Measurements from ENCODE around the gene SPSB4.
"Not testable (repeated sequence)": the region's sequence is repeated elsewhere in the genome, so short reads cannot be mapped to it uniquely, and the experiment has no call there.

Gene SPSB4

DNA sequence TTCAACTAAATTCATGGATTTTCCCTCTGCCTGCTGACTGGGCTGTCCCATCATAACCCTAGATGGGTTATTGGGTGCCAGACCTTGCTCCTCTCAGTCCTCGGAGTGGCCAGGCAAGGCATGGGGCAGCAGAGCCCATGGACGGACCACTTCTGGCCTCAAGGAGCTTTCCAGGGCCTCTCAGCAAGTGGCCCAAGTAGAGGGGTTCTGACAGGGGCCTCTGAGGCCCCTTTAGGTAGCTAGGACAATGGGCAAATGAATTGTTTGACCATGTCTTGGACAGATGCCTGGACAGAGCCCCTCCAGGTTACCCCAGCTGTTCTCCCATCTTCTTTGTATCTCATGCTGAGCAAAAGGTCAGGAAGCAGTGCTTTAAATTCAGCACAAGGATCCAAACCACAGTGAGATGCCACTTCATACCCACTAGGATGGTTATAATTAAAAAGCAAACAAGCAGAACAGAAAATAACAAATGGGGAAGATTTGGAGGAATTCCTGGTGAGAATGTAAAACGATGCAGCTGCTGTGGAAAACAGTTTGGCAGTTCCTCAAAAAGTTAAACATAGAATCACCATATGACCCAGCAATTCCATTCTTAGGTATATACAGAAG, 61.6 kb downstream of the SPSB4 start:
- TF ChIP-seq, protein P1, sequence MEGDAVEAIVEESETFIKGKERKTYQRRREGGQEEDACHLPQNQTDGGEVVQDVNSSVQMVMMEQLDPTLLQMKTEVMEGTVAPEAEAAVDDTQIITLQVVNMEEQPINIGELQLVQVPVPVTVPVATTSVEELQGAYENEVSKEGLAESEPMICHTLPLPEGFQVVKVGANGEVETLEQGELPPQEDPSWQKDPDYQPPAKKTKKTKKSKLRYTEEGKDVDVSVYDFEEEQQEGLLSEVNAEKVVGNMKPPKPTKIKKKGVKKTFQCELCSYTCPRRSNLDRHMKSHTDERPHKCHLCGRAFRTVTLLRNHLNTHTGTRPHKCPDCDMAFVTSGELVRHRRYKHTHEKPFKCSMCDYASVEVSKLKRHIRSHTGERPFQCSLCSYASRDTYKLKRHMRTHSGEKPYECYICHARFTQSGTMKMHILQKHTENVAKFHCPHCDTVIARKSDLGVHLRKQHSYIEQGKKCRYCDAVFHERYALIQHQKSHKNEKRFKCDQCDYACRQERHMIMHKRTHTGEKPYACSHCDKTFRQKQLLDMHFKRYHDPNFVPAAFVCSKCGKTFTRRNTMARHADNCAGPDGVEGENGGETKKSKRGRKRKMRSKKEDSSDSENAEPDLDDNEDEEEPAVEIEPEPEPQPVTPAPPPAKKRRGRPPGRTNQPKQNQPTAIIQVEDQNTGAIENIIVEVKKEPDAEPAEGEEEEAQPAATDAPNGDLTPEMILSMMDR (IDR thresholded peaks at IDR 0.05; ENCODE audit: extremely low read depth, insufficient read depth, missing control alignments): no peak
- DNase-seq (ENCODE audit: low spot score): no peak
- in situ Hi-C loops (cut with MboI; ENCODE audit: low pct_unique_long_range_greater_than_20kb, low sequenced_read_pairs, unreplicated experiment): no loop called here

DNA sequence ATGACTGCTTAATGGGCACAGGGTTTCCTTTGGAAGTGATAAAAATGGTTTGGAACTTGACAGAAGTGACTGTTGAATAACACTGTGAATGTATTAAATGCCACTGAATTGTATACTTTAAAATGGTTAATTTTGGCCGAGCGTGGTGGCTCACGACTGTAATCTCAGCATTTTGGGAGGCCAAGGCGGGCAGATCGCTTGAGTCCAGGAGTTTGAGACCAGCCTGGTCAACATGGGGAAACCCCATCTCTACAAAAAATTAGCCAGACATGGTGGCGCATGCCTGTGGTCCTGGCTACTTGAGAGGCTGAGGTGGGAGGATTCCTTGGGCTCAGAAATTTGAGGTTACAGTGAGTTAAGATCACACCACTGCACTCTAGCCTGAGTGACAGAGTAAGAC, 62.5 kb downstream of the SPSB4 start:
- in situ Hi-C loops (cut with MboI; ENCODE audit: low pct_unique_long_range_greater_than_20kb, low sequenced_read_pairs, unreplicated experiment); DNase-seq (ENCODE audit: low spot score): not testable (repeated sequence)

GRCh38 chr3:141114179-141114745, 63.1 kb downstream of the SPSB4 start:
- in situ Hi-C loops (cut with MboI; ENCODE audit: low pct_unique_long_range_greater_than_20kb, low sequenced_read_pairs, unreplicated experiment): no loop called here
- DNase-seq (ENCODE audit: low spot score): no peak
- TF ChIP-seq, protein P1 (IDR thresholded peaks at IDR 0.05; ENCODE audit: extremely low read depth, insufficient read depth, missing control alignments): no peak

- no peak for DNase-seq (ENCODE audit: low spot score)
- in situ Hi-C loops (cut with MboI; ENCODE audit: low pct_unique_long_range_greater_than_20kb, low sequenced_read_pairs, unreplicated experiment): no loop called here
- TF ChIP-seq, protein P1 (IDR thresholded peaks at IDR 0.05; ENCODE audit: extremely low read depth, insufficient read depth, missing control alignments): no peak
Measured at GRCh38 chr3:141114816-141115460, 63.8 kb downstream of the SPSB4 start.

DNA sequence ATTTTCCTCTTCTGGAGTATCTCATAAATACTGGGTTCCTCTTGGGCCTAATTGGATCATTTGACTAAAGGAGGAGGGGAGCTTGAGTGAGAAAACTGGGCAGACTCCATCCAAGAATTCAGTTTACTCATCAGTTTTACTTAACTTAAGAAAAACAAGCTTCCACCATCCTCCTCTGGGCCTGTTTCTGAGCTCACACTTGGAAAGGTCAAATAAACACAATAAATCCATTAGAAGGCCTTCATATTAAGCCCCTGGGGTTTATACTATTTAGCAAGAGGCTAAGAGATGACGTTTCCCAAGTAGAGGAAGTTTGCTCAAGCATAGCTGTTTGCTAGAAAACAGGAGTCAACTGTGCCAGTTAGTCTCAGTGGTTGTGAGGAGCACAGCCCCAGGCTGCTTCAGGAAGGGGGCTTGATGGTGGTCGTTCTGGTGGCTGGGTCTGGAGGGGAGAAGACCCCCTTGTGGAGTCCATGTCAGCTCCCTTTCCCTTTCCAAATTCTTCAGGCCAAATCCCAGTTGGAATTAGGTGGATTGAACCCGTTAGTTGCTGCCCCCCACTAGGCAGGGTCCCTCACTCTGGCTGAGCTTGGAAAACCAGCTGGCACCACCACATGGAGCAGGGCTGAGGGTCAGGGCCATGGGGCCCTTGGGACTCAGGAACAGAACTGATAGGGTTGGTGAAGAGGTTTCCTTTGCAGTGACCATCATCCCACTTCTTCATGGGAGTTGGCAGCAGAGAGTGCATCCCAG, 64.8 kb downstream of the SPSB4 start:
- in situ Hi-C loops (cut with MboI; ENCODE audit: low pct_unique_long_range_greater_than_20kb, low sequenced_read_pairs, unreplicated experiment): no loop called here
- TF ChIP-seq, protein P1 (IDR thresholded peaks at IDR 0.05; ENCODE audit: extremely low read depth, insufficient read depth, missing control alignments): no peak
- no peak for DNase-seq (ENCODE audit: low spot score)

DNA sequence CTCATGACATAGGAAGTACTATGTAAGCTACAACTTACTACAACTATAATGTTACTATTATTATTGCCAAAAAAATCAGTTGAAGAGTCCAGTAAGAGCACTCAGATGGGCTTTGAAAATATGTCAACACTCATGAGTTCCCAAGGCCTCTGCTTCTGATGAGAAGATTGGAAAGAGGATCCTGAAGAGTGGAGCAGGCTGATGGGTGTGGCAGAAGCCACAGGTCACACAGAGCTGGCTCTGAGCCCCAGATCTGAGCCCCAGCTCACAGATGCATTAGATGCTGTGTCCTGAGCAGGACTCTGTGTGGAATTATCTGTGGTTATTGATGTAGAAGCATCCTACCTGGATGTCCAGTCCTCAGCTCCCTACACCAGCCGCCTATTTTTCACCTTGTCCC, 65.6 kb downstream of the SPSB4 start:
- in situ Hi-C loops (cut with MboI; ENCODE audit: low pct_unique_long_range_greater_than_20kb, low sequenced_read_pairs, unreplicated experiment): no loop called here
- TF ChIP-seq, protein P1 (IDR thresholded peaks at IDR 0.05; ENCODE audit: extremely low read depth, insufficient read depth, missing control alignments): no peak
- DNase-seq (ENCODE audit: low spot score): no peak

GRCh38 chr3:141117982-141118381, 66.8 kb downstream of the SPSB4 start:
- DNase-seq (ENCODE audit: low spot score); in situ Hi-C loops (cut with MboI; ENCODE audit: low pct_unique_long_range_greater_than_20kb, low sequenced_read_pairs, unreplicated experiment): not testable (repeated sequence)
